CD4-positive, alpha-beta T cell treated with Interleukin-6 for 4 hours (primary cell): Measurements from ENCODE around the gene LARGE2.

Experiments
- DNase-seq: peaks from one replicate; pipeline ENCODE4 v3.0.0-alpha.2; 2020; ENCODE audit warnings: mixed read lengths

LARGE2 gene

DNA sequence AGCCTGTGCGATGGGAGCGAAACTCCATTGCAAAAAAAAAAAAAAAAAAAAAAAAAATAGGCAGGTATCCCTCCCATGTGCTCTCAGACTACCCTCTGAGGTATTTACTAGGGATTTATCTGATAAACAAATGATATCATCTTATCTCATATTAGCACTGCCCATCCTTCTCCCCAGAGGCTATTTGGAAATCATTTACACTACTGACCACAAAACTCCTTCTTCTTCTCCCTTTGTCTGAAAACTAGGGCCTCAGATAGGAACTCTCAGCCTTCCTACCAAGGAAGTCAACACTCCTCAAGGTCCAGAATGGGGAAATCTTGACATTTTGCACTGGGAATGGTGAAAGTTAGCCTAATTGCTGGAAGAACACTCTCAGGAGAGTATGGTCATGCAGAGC is 46.4 kb downstream of the LARGE2 start:
- DNase-seq, result no peak

DNA sequence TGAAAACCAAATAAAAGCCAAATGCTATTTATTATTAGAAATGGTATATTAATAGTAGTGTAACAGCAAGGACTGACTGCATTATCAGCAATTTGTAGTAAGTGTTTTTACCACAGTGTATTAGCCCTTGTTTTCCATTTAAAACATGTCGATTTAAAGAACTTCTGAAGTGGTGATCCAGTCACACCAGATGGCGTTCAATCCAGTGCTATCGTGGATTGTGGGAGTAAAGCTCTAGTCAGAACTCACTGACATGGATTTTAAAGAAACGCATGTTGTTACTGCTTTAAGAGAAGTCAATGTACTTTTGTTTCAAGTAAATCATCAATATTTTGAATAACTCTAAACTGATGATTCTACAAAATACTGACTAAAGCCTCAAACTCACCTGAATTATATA is 51.1 kb downstream of the LARGE2 start:
- DNase-seq, result no peak

DNA sequence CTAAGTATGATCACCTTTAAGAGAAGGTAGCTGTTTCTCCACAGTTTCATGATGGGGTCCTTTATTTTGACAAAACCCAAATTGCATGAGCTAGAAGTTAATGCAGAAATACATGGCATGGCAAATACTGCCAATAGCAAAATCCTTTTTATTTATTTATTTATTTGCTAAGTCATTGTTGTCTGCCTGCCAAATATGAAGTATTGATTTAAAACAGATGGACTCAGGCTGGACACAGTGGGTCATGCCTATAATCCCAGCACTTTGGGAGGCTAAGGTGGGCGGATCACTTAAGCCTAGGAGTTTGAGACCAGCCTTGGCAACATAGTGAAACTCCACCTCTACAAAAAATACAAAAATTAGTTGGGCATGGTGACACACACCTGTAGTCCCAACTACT is 52.4 kb downstream of the LARGE2 start:
- no peak for DNase-seq
